Activated T-cell treated with anti-CD3 and anti-CD28 coated beads, Interleukin-2, amount 50 U/mL, for 72 hours (primary cell): ENCODE measurements around the gene SHC1. TPM values are rescaled to one million over a fixed set of nuclear protein-coding genes. Genes with fewer than 3 reads are reported as not detected.

Experiments
- ATAC-seq, 2 donors: fragments of 150-1000 bp; cut with Tn5 transposase; replicated peaks in 1 of 2; 2 replicates each; pipeline ENCODE4 v1.10.0; 2021; ENCODE audit warnings: moderate library complexity in 2 of 2, mild to moderate bottlenecking in 1 of 2
- DNase-seq, 2 donors: peaks; one replicate each; pipeline ENCODE4 v3.0.0; 2021 to 2022; ENCODE audit warnings: mixed read lengths in 1 of 2
- H3K27ac Mint-ChIP-seq: one replicate; pipeline ENCODE4 v1.8.0; 2022; ENCODE audit warnings: mild to moderate bottlenecking, moderate library complexity, mixed read lengths
- H3K27me3 Mint-ChIP-seq: one replicate; pipeline ENCODE4 v1.8.0; 2022; ENCODE audit warnings: low read depth, mixed read lengths
- H3K36me3 Mint-ChIP-seq, 2 donors: one replicate each; pipeline ENCODE4 v1.8.0; 2022; ENCODE audit warnings: mixed read lengths in 2 of 2, mild to moderate bottlenecking in 1 of 2; ENCODE audit not compliant: insufficient read depth in 2 of 2
- H3K4me1 Mint-ChIP-seq: one replicate; pipeline ENCODE4 v1.8.0; 2022; ENCODE audit warnings: low read depth, mixed read lengths
- H3K4me3 Mint-ChIP-seq, 2 donors: one replicate each; pipeline ENCODE4 v1.8.0; 2022; ENCODE audit warnings: mild to moderate bottlenecking in 2 of 2, mixed read lengths in 2 of 2, moderate library complexity in 2 of 2
- H3K9me3 Mint-ChIP-seq, 2 donors: one replicate each; pipeline ENCODE4 v1.8.0; 2022; ENCODE audit warnings: mixed read lengths in 2 of 2
- total RNA-seq, 2 donors: library from RNA; stranded (reverse); gene quantifications; one replicate each; pipeline ENCODE4 v1.2.3, GENCODE V29; 2022

SHC1 gene
- total RNA-seq, 2 donors from 2014 or later: 55.8 to 58.6 TPM

DNA sequence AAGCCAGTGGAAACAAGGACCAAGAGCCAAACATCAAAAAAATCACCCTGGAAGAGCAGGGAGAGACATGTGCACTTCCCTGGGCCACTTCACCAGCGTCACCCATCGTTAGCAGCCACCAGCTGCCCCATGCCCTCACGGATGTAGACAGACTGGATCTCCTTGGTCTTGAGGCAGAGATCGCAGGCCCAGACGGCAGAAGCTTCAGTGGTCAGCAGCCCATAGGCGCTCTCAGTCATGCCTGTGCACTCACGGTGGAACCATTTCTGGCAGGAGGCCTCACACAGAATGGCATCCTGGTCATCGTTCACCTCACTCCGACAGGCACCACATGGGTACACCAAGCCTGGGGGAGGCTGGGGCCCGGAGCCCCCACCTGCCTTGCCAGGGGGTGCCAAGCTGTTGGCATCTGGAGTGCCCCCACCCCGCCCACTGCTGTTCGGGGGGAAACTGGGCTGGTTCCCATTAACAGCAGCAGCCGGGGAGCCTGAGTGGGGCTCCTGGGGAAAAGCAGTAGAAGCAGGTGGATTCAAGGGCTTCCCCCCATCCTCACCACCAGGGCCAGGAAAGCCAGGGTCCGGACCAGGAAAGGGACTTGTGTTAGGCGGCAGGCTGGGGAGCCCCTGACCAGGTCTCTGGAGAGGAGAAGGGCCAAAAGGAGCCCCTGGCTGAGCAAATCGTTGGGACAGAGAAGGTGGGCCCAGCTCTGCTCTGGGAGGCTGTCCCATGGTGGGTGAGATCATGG lies 11.7 kb downstream of the SHC1 start:
- DNase-seq (no peak), ATAC-seq (no peak)
- no peaks in the 10 kb centered on the region for H3K9me3 Mint-ChIP-seq
- H3K27me3 Mint-ChIP-seq: no peaks in the 10 kb centered on the region
- peak overlapping the region in 1 of 2 donors; percentile 14 for H3K4me3 Mint-ChIP-seq
- peaks cover 77% of the 10 kb centered on the region for H3K4me1 Mint-ChIP-seq
- peak overlapping the region; percentile 48 for H3K27ac Mint-ChIP-seq
- H3K36me3 Mint-ChIP-seq: peaks cover 0 to 9% of the 10 kb centered on the region in 2 donors

DNA sequence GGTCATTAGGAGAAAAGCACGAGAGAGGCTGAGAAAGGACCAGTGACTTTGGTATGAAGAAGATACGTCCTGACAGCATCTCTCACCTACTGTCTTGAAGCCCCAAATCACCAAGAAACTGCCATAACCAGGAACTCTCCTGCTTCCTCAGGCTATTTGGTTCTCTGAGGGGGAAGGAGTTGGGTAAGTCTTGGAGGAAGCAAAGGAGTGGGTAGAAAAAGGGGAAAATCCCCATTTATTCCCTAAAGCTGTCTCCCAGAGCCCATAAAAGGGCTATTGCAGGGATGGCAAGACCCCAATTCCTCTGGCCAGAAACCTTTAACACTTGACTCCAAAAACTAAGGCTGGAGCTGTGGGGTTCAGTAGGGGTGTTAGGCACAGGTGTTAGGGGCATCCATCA lies 12.5 kb downstream of the SHC1 start:
- H3K4me3 Mint-ChIP-seq: no peak overlapping the region
- no peaks in the 10 kb centered on the region for H3K9me3 Mint-ChIP-seq
- no peak for ATAC-seq
- peaks cover 77% of the 10 kb centered on the region for H3K4me1 Mint-ChIP-seq
- H3K36me3 Mint-ChIP-seq: peaks cover 0 to 9% of the 10 kb centered on the region in 2 donors
- H3K27me3 Mint-ChIP-seq: no peaks in the 10 kb centered on the region
- DNase-seq: no peak
- H3K27ac Mint-ChIP-seq: peak overlapping the region; percentile 48

DNA sequence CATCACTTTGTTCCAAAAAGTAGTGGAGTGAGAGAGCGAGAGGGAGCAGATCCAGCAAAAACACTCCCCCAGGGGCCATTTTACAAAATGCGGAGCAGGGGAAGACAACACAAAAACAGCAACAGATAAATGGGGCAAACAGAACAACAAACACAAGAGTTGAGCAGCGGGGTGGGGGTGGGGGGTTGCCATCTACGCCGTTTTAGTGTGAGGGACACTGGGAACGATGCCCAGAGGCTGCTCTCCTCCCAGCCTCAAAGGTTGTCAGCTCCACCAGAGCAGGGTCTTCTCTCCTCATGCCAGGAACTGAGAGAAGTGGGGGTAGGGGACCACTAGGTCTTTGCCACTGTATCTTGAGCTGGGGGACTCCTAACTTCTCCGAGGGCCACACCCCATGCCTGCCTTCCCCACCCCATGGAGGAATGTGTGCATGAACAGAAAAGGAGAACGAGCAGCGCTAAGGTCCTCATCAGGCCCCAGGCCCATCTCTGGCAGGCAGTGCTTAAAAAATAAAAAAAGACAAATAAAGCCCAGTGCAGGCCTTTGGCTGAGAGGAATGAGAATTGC lies 13.4 kb downstream of the SHC1 start:
- no peak for ATAC-seq
- no peaks in the 10 kb centered on the region for H3K9me3 Mint-ChIP-seq
- no peaks in the 10 kb centered on the region for H3K27me3 Mint-ChIP-seq
- H3K27ac Mint-ChIP-seq: peak overlapping the region; percentile 7
- H3K36me3 Mint-ChIP-seq: peaks cover 0 to 5% of the 10 kb centered on the region in 2 donors
- peak overlapping the region; percentile 11 to 37 for H3K4me3 Mint-ChIP-seq
- DNase-seq: no peak
- peaks cover 78% of the 10 kb centered on the region for H3K4me1 Mint-ChIP-seq

DNA sequence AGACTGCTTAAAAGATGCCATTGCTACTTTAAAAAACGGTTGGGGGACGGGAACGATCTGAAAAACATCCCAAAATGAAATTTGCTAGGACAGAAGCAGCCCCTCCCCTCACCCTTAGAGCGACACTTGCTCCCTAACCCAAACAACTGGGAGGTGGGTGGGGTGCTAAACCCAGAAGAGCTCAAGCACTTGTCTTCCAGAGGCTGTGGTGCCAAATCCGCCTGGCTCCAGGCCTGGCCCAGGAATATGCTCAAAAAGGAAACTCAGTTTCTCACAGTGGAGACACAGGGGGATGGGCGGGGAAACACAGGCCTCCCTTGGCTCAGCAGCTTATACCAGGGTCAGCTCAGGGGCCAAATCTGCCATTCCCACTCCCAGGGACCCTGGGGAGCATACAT lies 14.0 kb downstream of the SHC1 start:
- no peak for ATAC-seq
- Mint-ChIP-seq H3K9me3 (no peaks in the 10 kb centered on the region), H3K27ac (peak overlapping the region; percentile 82), H3K27me3 (no peaks in the 10 kb centered on the region), H3K4me3 (peak overlapping the region; percentile 93 to 99), H3K36me3 (peaks cover 0 to 4% of the 10 kb centered on the region in 2 donors), H3K4me1 (peaks cover 84% of the 10 kb centered on the region)
- DNase-seq: no peak

GRCh38 chr1:154955718-154956543 lies 14.6 kb downstream of the SHC1 start, which contains the start of gene PBXIP1:
TSS of gene PBXIP1 (minus strand) at chr1:154956099. CDS start at chr1:154953721, 2,378 bp downstream.
- no peaks in the 10 kb centered on the region for H3K9me3 Mint-ChIP-seq
- H3K4me1 Mint-ChIP-seq: peaks cover 89% of the 10 kb centered on the region
- H3K36me3 Mint-ChIP-seq: peaks cover 0 to 4% of the 10 kb centered on the region in 2 donors
- ATAC-seq: peak; percentile 65 to 67
- DNase-seq: peak; percentile 84 to 86
- peak within 1 kb of the TSS; percentile 93 to 99 for H3K4me3 Mint-ChIP-seq
- no peaks in the 10 kb centered on the region for H3K27me3 Mint-ChIP-seq
- peak within 1 kb of the TSS; percentile 82 for H3K27ac Mint-ChIP-seq

GRCh38 chr1:154955039-154955717 lies 15.4 kb downstream of the SHC1 start:
- Mint-ChIP-seq H3K9me3 (no peaks in the 10 kb centered on the region), H3K36me3 (peaks cover 0 to 4% of the 10 kb centered on the region in 2 donors), H3K27me3 (no peaks in the 10 kb centered on the region), H3K4me1 (peaks cover 89% of the 10 kb centered on the region), H3K27ac (peak overlapping the region; percentile 82), H3K4me3 (peak overlapping the region; percentile 93 to 99)
- ATAC-seq (peak; percentile 86 to 89), DNase-seq (peak; percentile 82 to 87)

DNA sequence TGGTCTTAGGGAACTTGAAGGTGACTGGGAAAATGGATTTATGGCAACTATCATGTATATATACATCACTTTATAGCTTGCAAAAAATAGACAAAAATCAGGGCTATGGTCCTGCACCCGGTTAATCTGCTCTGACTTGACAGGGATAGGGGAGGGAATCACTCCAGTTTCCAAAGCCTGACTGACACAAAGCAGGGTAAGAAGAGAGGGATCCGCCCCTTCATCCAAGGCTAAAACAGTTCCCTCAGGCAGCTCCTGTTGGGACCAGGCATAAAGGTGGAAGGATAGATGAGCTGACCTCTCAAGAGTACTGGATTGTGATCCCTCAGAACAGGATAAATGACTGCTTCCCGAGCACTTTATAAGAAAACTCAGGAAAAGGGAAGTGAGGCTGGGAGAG lies 16.0 kb downstream of the SHC1 start:
- peaks cover 82% of the 10 kb centered on the region for H3K4me1 Mint-ChIP-seq
- no peaks in the 10 kb centered on the region for H3K36me3 Mint-ChIP-seq
- H3K27me3 Mint-ChIP-seq: no peaks in the 10 kb centered on the region

GRCh38 chr1:154953611-154954038 lies 16.9 kb downstream of the SHC1 start:
- Mint-ChIP-seq H3K4me3 (peak overlapping the region; percentile 93 to 99), H3K36me3 (no peaks in the 10 kb centered on the region), H3K27me3 (no peaks in the 10 kb centered on the region), H3K27ac (peak overlapping the region; percentile 82), H3K9me3 (no peaks in the 10 kb centered on the region), H3K4me1 (peaks cover 80% of the 10 kb centered on the region)
- no peak for DNase-seq
- ATAC-seq: no peak

More for the DNA sequence above, 16.0 kb downstream of the SHC1 start:
- no peak for ATAC-seq
- DNase-seq: no peak
- H3K27ac Mint-ChIP-seq: peak overlapping the region; percentile 82
- no peaks in the 10 kb centered on the region for H3K9me3 Mint-ChIP-seq
- peak overlapping the region; percentile 93 to 99 for H3K4me3 Mint-ChIP-seq

GRCh38 chr1:154952664-154953063 lies 17.9 kb downstream of the SHC1 start:
- ATAC-seq (no peak), DNase-seq (no peak)
- Mint-ChIP-seq H3K4me3 (peak overlapping the region; percentile 85 to 99), H3K4me1 (peaks cover 79% of the 10 kb centered on the region), H3K9me3 (no peaks in the 10 kb centered on the region), H3K27ac (peak overlapping the region; percentile 66), H3K27me3 (no peaks in the 10 kb centered on the region), H3K36me3 (no peaks in the 10 kb centered on the region)

DNA sequence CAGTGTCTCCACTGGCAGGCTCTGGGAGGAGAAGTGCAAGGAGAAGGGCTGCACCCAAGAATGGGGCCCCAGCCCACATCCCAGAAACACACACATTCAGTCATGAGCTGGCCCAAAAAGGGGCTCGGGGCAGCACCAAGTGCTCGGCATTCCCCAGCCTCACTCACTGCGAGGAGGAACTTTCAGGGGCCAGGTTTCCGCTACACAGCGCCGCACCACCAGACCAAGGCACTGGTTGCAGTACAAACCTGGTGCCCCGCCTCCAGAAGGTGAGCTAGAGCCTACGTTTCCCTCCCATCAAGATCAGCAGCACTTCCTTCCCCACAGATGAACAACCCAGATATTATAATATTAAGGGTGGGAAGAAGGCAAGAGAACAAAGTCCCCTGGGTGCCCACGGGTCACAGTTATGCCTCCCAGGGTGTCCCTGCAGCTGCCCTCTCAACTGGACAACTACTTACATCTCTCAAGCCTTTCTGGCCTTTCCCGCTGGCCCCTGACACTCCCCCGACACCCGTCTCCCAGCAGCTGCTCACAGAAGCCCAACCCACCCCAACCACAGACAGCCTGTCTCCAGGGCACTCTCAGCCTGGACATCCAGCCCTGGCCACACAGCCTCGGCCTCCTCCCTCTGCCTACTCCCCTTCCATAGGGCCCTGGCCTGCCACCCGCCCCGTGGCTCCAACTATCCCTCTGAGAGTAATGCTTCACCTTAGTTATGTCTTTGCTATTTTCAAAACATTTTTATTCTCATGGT lies 18.5 kb downstream of the SHC1 start:
- Mint-ChIP-seq H3K36me3 (no peaks in the 10 kb centered on the region), H3K9me3 (no peaks in the 10 kb centered on the region), H3K4me1 (peaks cover 76% of the 10 kb centered on the region), H3K27me3 (no peaks in the 10 kb centered on the region), H3K4me3 (peak overlapping the region; percentile 85 to 99), H3K27ac (peak overlapping the region; percentile 66)
- DNase-seq: peak; percentile 65 to 71
- ATAC-seq: peak; percentile 28 to 54

- no peaks in the 10 kb centered on the region for H3K36me3 Mint-ChIP-seq
- DNase-seq (no peak), ATAC-seq (no peak)
- H3K9me3 Mint-ChIP-seq: no peaks in the 10 kb centered on the region
- peaks cover 46% of the 10 kb centered on the region for H3K4me1 Mint-ChIP-seq
- no peak overlapping the region for H3K27ac Mint-ChIP-seq
- H3K4me3 Mint-ChIP-seq: no peak overlapping the region
- no peaks in the 10 kb centered on the region for H3K27me3 Mint-ChIP-seq
These were observed 22.5 kb downstream of the SHC1 start for GRCh38 chr1:154948079-154948478.
